IPS-18c (cell line): ENCODE results near the gene CLK4.

Experiments used
- H3K4me3 ChIP-seq: 2 replicates; pipeline ENCODE4 v1.7.0; 2013; ENCODE audit warnings: low read depth, mild to moderate bottlenecking, low read length, moderate library complexity; ENCODE audit not compliant: insufficient read depth
- H3K9me3 ChIP-seq: one replicate; pipeline ENCODE4 v1.6.1; 2013; ENCODE audit warnings: mild to moderate bottlenecking, low read length, moderate library complexity; ENCODE audit not compliant: control insufficient read depth, insufficient read depth

The CLK4 gene

DNA sequence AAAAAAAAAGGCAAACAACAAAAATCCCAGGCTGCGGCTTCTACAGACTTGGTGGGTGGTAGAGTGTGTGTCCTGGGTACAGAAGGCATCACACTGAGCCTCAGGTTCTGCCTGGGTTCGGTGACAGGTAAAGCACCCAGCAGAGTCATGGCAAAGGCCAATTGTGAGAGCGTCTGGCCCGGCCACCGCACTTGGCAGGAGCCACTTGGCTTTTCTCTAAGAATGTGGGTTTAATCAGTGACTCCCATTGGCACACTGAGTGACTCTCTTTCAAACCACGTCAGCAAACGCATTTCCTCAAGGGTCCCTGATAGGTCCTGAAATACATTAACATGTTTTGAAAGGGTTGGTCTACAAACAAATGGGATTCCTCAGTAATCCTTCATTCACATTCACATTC is 53.6 kb downstream of the CLK4 start:
- peaks cover 2% of the 10 kb centered on the region for H3K9me3 ChIP-seq
- H3K4me3 ChIP-seq = no peak overlapping the region

DNA sequence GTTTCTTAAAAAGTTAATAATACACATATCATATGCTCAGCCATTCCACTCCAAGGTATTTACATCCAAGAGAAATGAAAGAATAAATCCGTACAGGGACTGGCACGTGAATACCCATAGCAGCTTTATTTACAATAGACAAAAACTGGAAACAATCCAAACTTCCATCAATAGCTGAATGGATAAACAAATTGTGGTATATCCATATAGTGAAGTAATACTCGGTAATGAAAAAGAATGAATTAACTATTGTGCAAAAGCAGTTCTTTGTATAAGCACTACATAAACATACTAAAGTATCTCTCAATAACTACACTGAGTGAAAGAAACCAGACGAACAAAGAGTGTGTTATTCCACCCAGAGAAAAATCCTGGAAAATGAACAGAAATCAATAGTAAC is 54.2 kb downstream of the CLK4 start:
- H3K9me3 ChIP-seq = peaks cover 2% of the 10 kb centered on the region

DNA sequence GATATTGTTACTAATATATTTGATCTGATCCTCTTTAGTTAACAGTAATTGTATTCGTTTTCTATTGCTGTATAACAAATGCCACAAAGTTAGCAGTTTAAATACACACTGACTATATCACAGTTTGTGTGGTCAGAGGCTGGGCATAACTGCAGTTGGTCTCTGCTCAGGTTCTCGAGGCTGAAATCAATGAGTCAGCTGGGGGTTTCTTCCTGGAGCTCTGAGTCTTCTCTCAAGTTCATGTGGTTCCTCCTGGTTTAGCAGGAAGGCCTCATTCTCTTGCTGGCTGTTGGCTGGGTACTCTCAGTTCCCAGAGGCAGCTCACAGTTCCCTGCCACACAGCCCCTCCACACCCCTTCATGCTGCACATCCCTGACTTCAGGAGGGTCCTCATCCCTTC is 57.4 kb downstream of the CLK4 start:
- no peak overlapping the region for H3K4me3 ChIP-seq
- H3K9me3 ChIP-seq = peaks cover 2% of the 10 kb centered on the region

More for the DNA sequence above, 54.2 kb downstream of the CLK4 start:
- H3K4me3 ChIP-seq = no peak overlapping the region

DNA sequence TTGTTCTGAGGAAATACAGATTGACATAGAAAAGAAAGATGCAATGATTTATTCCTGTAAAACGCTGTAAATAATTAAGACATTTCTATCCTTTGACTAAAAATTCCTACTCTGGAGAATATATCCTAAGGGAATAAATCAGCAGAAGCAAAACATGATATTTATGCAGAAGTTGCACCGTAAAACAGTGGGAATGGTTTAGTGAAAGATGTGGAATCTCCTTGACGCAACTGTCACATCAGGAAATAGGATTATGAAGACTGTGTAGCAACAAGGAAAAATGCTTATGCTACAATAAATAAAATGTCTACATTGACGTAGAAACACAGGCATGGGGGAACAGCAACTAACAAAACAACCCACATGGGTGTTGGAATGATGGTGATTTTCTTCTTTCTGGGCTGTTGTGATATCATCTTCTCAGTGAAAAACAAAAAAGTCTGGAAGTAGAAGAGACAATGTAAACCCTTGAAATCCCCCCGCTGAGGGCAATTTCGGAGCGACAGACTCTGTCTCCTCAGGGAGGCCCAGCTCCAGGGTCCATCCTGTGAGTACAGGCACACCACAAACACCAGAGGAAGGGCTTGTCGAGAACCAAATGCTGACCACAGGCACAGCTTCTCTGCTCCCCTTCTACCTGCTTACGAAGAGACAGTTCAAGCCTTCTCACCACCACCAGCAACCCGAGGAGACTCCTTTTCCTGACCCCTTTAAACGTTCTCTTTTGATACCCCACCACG is 61.9 kb downstream of the CLK4 start:
- H3K4me3 ChIP-seq = no peak overlapping the region
- H3K9me3 ChIP-seq = peaks cover 2% of the 10 kb centered on the region

DNA sequence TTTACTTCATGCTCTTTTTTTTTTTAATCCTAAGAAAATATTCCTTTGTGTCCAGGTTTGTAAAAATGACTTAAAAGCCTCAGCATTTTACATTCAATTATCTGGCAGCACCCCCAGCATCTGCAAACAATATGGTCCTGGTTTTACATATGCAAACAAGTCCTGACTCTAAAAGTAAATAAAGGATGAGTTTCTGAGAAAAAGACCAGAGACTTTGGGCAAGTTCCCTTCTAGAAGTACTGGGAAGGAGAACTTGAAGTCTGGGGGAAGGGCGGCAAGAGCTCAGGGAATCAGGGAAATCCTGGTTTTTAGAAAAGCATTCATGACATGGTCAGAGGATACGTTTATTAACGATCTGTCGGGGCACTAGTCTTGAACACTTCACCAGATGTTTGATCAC is 62.5 kb downstream of the CLK4 start:
- no peak overlapping the region for H3K4me3 ChIP-seq

DNA sequence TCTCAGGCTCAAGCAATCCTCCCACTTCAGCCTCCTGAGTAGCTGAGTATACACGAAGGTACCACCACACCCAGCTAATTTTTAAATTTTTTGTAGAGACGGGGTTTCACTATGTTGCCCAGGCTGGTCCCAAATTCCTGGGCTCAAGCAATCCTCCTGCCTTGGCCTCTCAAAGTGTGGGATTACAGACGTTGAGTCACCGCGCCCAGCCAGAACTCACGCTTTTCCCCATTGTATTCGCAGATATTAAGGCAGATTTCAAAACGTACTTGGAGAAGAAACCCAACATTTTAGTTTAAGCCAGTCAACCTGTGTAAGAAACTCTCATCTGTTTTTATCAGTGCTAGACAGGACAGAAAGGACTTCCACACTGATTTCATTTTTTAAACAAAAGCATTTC is 63.2 kb downstream of the CLK4 start:
- H3K4me3 ChIP-seq = no peak overlapping the region
- peaks cover 1% of the 10 kb centered on the region for H3K9me3 ChIP-seq

More for the DNA sequence above, 62.5 kb downstream of the CLK4 start:
- H3K9me3 ChIP-seq = peaks cover 2% of the 10 kb centered on the region

DNA sequence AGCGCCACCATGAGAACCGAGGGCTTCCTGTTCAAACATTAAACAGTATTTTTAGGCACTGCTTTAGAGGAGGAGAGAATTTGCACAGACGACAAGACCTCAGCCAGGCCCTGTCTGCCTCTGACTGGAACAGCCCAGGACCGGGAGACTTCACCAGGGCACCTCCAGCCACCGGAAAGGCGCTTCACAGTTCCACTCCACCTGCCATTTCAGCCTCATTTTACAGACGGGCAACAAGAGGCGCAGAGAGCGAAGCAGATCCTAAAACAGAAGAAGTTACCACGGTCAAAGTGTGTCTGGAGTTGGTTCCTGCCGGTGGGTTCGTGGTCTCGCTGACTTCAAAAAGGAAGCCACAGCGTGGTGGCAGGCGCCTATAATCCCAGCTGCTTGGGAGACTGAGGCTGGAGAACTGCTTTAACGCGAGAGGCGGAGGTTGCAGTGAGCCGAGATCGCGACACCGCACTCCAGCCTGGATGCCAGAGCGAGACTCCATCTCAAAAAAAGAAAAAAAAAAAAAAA is 65.0 kb downstream of the CLK4 start:
- no peak overlapping the region for H3K4me3 ChIP-seq
- H3K9me3 ChIP-seq = no peaks in the 10 kb centered on the region

DNA sequence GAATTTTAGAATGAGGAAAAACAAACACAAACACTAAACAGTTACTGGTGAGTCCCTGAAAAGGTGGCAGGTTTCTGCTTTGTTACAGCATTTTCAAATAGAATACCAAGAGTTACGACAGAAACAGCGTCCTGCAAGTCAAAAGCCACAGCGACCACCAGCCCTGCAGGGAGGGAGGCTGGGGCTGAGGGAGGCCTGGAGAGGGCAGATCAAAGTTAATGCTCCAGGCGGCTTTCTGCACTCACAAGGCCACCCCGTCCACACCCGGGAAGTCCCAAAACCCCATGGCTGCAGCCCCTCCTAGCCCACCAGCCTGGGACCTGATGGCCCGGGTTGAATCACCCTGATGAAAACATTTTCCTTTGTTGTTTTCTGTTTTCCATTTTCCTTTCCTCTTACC is 65.9 kb downstream of the CLK4 start:
- no peaks in the 10 kb centered on the region for H3K9me3 ChIP-seq

DNA sequence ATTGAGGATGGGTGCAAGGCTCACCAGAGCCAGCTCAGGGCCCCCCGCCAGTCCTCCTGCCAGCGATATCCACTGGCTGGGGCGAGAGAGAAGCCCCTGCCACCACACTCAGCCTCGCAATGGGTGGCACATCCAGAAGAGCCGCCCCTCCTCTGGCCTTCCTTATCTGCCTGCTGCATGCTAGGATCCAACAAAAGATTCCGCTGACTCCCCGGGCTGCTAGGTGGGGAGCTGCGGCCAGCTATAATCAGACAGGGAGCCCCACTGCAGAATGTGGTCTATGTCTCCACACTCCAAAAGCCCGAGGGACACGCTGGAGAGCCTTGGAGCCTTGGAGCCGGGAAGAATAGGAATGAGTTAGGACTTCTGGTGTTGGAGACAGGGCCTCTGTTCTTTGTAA is 69.4 kb downstream of the CLK4 start:
- Histone ChIP-seq H3K4me3 (no peak overlapping the region), H3K9me3 (no peaks in the 10 kb centered on the region)

More for the DNA sequence above, 65.9 kb downstream of the CLK4 start:
- H3K4me3 ChIP-seq = no peak overlapping the region

DNA sequence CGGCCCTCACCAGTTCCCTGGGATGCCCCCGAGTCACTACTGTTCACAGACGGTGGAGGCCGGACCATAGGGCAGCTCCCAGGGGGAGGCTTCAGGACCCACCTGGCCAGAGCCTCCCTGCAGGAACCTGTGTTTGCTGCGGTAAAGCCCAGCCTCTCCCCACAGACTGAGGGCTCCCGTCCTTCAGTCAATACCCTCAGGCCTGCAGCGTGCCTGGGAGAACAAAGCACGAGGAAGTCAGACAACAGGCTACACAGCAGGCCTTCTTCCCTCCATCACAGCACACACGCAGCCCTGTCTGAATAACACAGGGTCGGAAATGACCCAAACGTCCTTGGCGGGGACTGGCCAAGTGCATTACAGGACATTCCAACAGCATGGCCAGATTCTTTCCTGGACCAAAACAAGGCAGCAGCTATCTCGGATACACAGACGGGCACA is 71.1 kb downstream of the CLK4 start:
- no peaks in the 10 kb centered on the region for H3K9me3 ChIP-seq

DNA sequence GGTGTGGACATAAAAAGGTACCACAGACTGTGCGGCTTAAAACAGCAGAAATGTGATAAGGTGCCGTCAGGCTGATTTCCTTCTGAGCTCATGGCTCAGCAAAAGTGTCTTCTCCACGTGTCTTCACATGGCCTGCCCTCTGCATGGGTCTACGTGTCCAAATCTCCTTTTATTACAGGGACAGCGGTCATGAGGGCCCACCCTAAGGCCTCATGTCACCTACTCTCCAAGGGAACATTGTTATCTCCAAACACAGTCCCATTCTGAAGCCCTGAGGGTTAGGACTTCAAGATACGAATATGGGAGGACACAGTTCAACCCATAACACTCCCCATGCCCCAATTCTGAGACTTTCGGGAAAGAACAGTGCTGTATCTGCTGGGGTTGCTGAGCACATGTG is 71.8 kb downstream of the CLK4 start:
- no peaks in the 10 kb centered on the region for H3K9me3 ChIP-seq
- no peak overlapping the region for H3K4me3 ChIP-seq

More for the DNA sequence above, 71.1 kb downstream of the CLK4 start:
- no peak overlapping the region for H3K4me3 ChIP-seq

DNA sequence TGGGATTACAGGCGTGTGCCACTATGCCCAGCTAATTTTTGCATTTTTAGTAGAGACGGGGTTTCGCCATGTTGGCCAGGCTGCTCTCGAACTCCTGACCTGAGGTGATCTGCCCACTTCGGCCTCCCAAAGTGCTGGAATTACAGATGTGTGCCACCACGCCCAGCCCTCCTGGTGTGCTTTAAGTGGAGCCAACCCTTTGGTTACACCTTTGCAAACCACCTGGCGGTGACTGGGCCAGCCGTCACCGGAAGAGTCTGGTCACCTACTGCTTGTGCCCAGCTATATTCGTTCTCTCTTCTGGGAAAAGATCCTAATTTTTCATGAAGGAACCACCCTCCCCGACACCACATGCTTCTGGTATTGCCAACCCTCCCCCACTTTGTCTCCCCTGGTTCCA is 72.5 kb downstream of the CLK4 start:
- no peaks in the 10 kb centered on the region for H3K9me3 ChIP-seq
- no peak overlapping the region for H3K4me3 ChIP-seq

DNA sequence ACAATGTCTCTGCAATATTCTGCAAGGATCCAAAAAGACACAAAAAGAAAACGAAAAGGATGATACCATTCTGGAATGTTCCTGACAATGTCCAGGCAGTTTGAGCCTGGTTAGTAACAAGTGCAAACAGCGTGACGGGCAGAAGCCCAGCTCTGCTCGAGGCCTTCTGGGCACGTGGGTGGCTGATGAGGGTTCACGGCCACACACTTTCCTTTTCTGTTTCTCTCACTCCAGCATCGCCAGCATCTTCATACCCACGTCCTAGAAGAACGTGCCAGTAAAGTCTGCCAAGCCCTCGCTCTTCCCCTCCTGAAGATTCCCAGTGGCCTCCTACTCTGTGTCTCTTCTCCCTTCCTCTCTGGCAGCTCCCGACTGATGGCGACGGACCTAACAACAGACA is 73.3 kb downstream of the CLK4 start:
- Histone ChIP-seq H3K4me3 (no peak overlapping the region), H3K9me3 (no peaks in the 10 kb centered on the region)
